ENCODE data around the gene ATP2C1.

Gene ATP2C1

GRCh38 chr3:130956721-130957120 lies 62.8 kb downstream of the ATP2C1 start:
- TF ChIP-seq CTCF (IDR thresholded peaks at IDR 0.05; ENCODE audit: low read depth, low read length), result no peak
- no peak for DNase-seq (ENCODE audit: extremely low read depth, low read depth)

GRCh38 chr3:130960139-130960795 lies 66.4 kb downstream of the ATP2C1 start:
- DNase-seq (ENCODE audit: extremely low read depth, low read depth), result no peak
- TF ChIP-seq CTCF (IDR thresholded peaks at IDR 0.05; ENCODE audit: low read depth, low read length), result no peak

- no peak for DNase-seq (ENCODE audit: extremely low read depth, low read depth)
- no peak for TF ChIP-seq CTCF (IDR thresholded peaks at IDR 0.05; ENCODE audit: low read depth, low read length)
These were observed 67.6 kb downstream of the ATP2C1 start for GRCh38 chr3:130961458-130961857.

GRCh38 chr3:130963444-130963843 lies 69.6 kb downstream of the ATP2C1 start:
- DNase-seq (ENCODE audit: extremely low read depth, low read depth), result no peak
- no peak for TF ChIP-seq CTCF (IDR thresholded peaks at IDR 0.05; ENCODE audit: low read depth, low read length)

GRCh38 chr3:130963878-130964277 lies 70.0 kb downstream of the ATP2C1 start:
- TF ChIP-seq CTCF (IDR thresholded peaks at IDR 0.05; ENCODE audit: low read depth, low read length), result no peak
- DNase-seq (ENCODE audit: extremely low read depth, low read depth), result peak; percentile 69

- no peak for TF ChIP-seq CTCF (IDR thresholded peaks at IDR 0.05; ENCODE audit: low read depth, low read length)
- no peak for DNase-seq (ENCODE audit: extremely low read depth, low read depth)
These were observed 73.4 kb downstream of the ATP2C1 start for GRCh38 chr3:130967281-130967680.

GRCh38 chr3:130968221-130968620 lies 74.3 kb downstream of the ATP2C1 start:
- DNase-seq (ENCODE audit: extremely low read depth, low read depth), result no peak
- no peak for TF ChIP-seq CTCF (IDR thresholded peaks at IDR 0.05; ENCODE audit: low read depth, low read length)
